ENCODE data around the gene TCERG1L. TPM values are rescaled to one million over a fixed set of nuclear protein-coding genes. Genes with fewer than 3 reads are reported as not detected.

Gene TCERG1L
- total and polyA plus RNA-seq, 9 of the 15 experiments (the other 6 are each of a cell fraction or from before 2014, with no cell fraction given): not detected

DNA sequence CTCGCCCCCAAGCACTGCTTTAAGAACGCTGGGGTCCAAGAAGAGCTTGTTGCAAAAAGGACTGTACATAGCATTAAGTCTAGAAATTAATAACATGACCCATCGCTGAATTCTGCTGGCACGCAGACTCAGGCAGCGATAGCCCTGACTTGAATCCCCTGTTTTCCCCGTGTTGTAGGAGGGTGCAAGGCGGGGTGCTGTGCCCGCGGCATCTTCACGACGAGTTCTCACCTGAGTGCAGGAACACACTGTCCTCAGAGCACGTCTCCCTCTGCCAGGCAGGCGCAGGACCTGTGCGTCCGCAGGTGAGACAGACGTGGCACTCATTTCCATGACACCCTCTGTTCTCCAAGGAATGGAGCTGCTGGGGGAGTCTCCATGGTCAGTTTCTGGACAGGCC, 243.2 kb downstream of the TCERG1L start:
- no peaks in the 10 kb centered on the region for H3K4me1 ChIP-seq (replicated peaks in 1 of 2; ENCODE audit: control insufficient read depth in 2 of 2, insufficient read depth in 2 of 2, low read length in 2 of 2)
- POLR2A ChIA-PET: no interaction called here
- in situ Hi-C loops (cut with MboI) (no loop called here), intact Hi-C loops (cut with micrococcal nuclease) (no loop called here)
- no peak overlapping the region for H2AFZ ChIP-seq (ENCODE audit: low read depth, low read length)
- no peaks in the 10 kb centered on the region for H3K79me2 ChIP-seq (ENCODE audit: control insufficient read depth, insufficient read depth, low read length)
- no peaks in the 10 kb centered on the region for H3K36me3 ChIP-seq (ENCODE audit: control insufficient read depth, insufficient read depth, low read length)
- WGBS (ENCODE audit: insufficient coverage, low coverage, missing lambda C conversion rate): 2% methylated on average over 14 of the region's 16 CpGs
- H3K27me3 ChIP-seq (ENCODE audit: control insufficient read depth in 2 of 2, insufficient read depth in 2 of 2, low read length in 2 of 2): no peaks in the 10 kb centered on the region
- FAIRE-seq (no peak), DNase-seq (ENCODE audit: extremely low read depth in 1 of 4, low spot score in 3 of 4) (no peak), ATAC-seq (no peak)
- no peaks in the 10 kb centered on the region for H3K9me1 ChIP-seq (ENCODE audit: control insufficient read depth, insufficient read depth, low read length)
- TF ChIP-seq STAG1 (CRISPR knock-in tag; IDR thresholded peaks at IDR 0.05; ENCODE audit: borderline replicate concordance) (no peak), TARDBP (IDR thresholded peaks at IDR 0.05) (no peak), NCOA2 (IDR thresholded peaks at IDR 0.05; ENCODE audit: partially characterized antibody in 2 of 2) (no peak), ZKSCAN1 (IDR thresholded peaks at IDR 0.05; ENCODE audit: low read depth, low read length) (no peak), XRCC4 (IDR thresholded peaks at IDR 0.05; ENCODE audit: extremely low read depth, insufficient read depth, insufficient read length) (no peak), CAMTA2 (CRISPR knock-in tag; conservative IDR thresholded peaks at IDR 0.05) (no peak), MIER1 (IDR thresholded peaks at IDR 0.05; ENCODE audit: low read depth) (no peak)
- H3K9me3 ChIP-seq (replicated peaks; ENCODE audit: control insufficient read depth, insufficient read depth, low read depth, low read length): no peaks in the 10 kb centered on the region; the same call in 1 of the 2 replicates
- H3K9ac ChIP-seq (ENCODE audit: insufficient read depth in 1 of 2, low read depth in 2 of 2, low read length in 2 of 2): no peak overlapping the region
- BruUV-seq (replicated peaks): no TSS peak
- H3K27ac ChIP-seq (ENCODE audit: extremely low read depth, low read depth, low read length): no peak overlapping the region
- H4K20me1 ChIP-seq (replicated peaks; ENCODE audit: control insufficient read depth, insufficient read depth, low read length): no peaks in the 10 kb centered on the region
- CTCF ChIA-PET (ENCODE audit: low intra/inter-chr PET ratio): no interaction called here
- no peak overlapping the region for H3K4me2 ChIP-seq (ENCODE audit: insufficient read depth, low read length)
- H3K4me3 ChIP-seq: no peak overlapping the region

DNA sequence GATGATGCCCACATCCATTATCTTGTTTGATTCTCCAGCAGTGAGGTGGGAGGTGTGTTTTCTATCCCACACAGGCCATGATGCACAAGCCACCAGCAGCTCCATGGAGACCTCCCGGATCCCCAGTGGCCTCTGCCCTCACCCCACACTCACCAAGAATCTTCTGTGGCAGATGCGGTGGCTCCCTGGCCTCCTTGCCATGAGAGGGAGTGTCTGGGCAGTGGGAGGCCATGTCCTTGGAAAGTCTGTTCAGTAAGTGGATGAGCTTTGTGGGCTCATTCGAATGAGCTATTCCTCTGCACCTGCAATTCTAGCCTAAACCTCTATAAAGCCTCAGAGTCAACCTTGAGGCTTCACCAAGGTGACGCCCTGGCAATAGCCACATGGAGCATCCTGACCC, 243.8 kb downstream of the TCERG1L start:
- no peak overlapping the region for H3K27ac ChIP-seq (ENCODE audit: extremely low read depth, low read depth, low read length)
- in situ Hi-C loops (cut with MboI) (no loop called here), intact Hi-C loops (cut with micrococcal nuclease) (no loop called here)
- no peak for DNase-seq (ENCODE audit: extremely low read depth in 1 of 4, low spot score in 3 of 4)
- H3K27me3 ChIP-seq (ENCODE audit: control insufficient read depth in 2 of 2, insufficient read depth in 2 of 2, low read length in 2 of 2): no peaks in the 10 kb centered on the region
- WGBS (ENCODE audit: insufficient coverage, low coverage, missing lambda C conversion rate): 0% methylated on average over 2 of the region's 4 CpGs
- no peaks in the 10 kb centered on the region for H3K4me1 ChIP-seq (replicated peaks in 1 of 2; ENCODE audit: control insufficient read depth in 2 of 2, insufficient read depth in 2 of 2, low read length in 2 of 2)
- no peak overlapping the region for H3K4me3 ChIP-seq
- BruUV-seq (replicated peaks): no TSS peak
- H3K36me3 ChIP-seq (ENCODE audit: control insufficient read depth, insufficient read depth, low read length): no peaks in the 10 kb centered on the region
- H3K9me3 ChIP-seq (replicated peaks; ENCODE audit: control insufficient read depth, insufficient read depth, low read depth, low read length): no peaks in the 10 kb centered on the region; the same call in 1 of the 2 replicates
- ChIA-PET POLR2A (no interaction called here), CTCF (ENCODE audit: low intra/inter-chr PET ratio) (no interaction called here)
- H3K79me2 ChIP-seq (ENCODE audit: control insufficient read depth, insufficient read depth, low read length): no peaks in the 10 kb centered on the region
- H3K9ac ChIP-seq (ENCODE audit: insufficient read depth in 1 of 2, low read depth in 2 of 2, low read length in 2 of 2): no peak overlapping the region
- H4K20me1 ChIP-seq (replicated peaks; ENCODE audit: control insufficient read depth, insufficient read depth, low read length): no peaks in the 10 kb centered on the region
- ATAC-seq: no peak
- no peak overlapping the region for H3K4me2 ChIP-seq (ENCODE audit: insufficient read depth, low read length)
- H2AFZ ChIP-seq (ENCODE audit: low read depth, low read length): no peak overlapping the region
- H3K9me1 ChIP-seq (ENCODE audit: control insufficient read depth, insufficient read depth, low read length): no peaks in the 10 kb centered on the region
- FAIRE-seq: no peak
- TF ChIP-seq BRCA1 (IDR thresholded peaks at IDR 0.05) (no peak), BRCA1 (CRISPR knock-in tag; IDR thresholded peaks at IDR 0.05) (no peak), SMARCA5 (IDR thresholded peaks at IDR 0.05) (no peak), MBD2 (IDR thresholded peaks at IDR 0.05; ENCODE audit: borderline replicate concordance, low read depth) (no peak), ZNF445 (CRISPR knock-in tag; IDR thresholded peaks at IDR 0.05; ENCODE audit: low read depth) (no peak), ZNF263 (CRISPR knock-in tag; IDR thresholded peaks at IDR 0.05; ENCODE audit: borderline replicate concordance) (no peak), ASH1L (IDR thresholded peaks at IDR 0.05; ENCODE audit: borderline replicate concordance, low read depth, partially characterized antibody) (no peak), ZNF184 (CRISPR knock-in tag; IDR thresholded peaks at IDR 0.05) (no peak), BCL6 (CRISPR knock-in tag; IDR thresholded peaks at IDR 0.05) (no peak)
- TF ChIP-seq, protein P1, sequence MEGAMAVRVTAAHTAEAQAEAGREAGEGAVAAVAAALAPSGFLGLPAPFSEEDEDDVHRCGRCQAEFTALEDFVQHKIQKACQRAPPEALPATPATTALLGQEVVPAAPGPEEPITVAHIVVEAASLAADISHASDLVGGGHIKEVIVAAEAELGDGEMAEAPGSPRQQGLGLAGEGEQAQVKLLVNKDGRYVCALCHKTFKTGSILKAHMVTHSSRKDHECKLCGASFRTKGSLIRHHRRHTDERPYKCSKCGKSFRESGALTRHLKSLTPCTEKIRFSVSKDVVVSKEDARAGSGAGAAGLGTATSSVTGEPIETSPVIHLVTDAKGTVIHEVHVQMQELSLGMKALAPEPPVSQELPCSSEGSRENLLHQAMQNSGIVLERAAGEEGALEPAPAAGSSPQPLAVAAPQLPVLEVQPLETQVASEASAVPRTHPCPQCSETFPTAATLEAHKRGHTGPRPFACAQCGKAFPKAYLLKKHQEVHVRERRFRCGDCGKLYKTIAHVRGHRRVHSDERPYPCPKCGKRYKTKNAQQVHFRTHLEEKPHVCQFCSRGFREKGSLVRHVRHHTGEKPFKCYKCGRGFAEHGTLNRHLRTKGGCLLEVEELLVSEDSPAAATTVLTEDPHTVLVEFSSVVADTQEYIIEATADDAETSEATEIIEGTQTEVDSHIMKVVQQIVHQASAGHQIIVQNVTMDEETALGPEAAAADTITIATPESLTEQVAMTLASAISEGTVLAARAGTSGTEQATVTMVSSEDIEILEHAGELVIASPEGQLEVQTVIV (CRISPR knock-in tag; IDR thresholded peaks at IDR 0.05; ENCODE audit: borderline replicate concordance): no peak
